ENCODE results near the gene SNX22. TPM values are rescaled to one million over a fixed set of nuclear protein-coding genes. Genes with fewer than 3 reads are reported as not detected.

SNX22 gene
- total and polyA plus RNA-seq, 9 of the 15 experiments (the other 6 are each of a cell fraction or from before 2014, with no cell fraction given): 0.91 to 3.0 (median 2.0) TPM

DNA sequence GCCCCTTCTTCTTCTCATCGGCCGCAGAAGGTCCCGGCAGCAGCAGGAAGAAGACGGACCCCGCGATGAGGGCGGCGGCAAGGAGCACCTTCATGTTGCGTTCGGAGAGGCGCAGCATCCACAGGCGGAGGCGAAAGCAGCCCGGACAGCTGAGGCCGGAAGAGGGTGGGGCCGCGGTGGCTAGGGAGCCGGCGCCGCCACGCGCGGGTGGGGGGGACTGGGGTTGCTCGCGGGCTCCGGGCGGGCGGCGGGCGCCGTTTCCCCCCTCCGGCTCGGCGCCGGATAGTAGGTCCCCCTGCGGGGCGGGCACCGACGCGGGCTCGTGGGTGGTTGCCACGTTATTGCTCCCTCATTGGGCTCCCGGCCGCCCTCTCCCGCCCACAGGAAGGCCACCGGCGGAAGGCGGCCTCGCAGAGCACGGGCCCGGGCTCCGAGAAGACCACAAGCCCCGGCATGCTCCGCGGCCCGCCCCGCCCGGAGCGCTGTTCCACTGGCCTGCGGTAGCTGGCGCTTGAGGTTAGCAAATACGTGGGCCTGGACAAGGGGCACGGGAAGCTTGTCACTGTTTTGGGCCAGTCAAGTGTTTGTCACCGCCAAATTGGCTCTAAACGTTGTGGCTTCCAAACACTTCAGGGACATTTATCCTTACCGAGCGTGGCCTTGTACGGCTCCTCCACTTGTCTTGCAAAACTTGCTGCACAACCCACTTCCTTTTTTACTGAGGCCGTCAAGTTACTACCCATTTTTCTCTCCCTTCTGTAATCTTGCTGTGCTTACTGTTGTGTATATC is 11.5 kb downstream of the SNX22 start, which contains the start of gene PPIB (continued):
- TF ChIP-seq, protein P1, sequence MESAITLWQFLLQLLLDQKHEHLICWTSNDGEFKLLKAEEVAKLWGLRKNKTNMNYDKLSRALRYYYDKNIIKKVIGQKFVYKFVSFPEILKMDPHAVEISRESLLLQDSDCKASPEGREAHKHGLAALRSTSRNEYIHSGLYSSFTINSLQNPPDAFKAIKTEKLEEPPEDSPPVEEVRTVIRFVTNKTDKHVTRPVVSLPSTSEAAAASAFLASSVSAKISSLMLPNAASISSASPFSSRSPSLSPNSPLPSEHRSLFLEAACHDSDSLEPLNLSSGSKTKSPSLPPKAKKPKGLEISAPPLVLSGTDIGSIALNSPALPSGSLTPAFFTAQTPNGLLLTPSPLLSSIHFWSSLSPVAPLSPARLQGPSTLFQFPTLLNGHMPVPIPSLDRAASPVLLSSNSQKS (CRISPR knock-in tag; IDR thresholded peaks at IDR 0.05): no peak
- TF ChIP-seq KAT2B (IDR thresholded peaks at IDR 0.05; ENCODE audit: low read depth, low read length) (no peak), MAFG (tag; conservative IDR thresholded peaks at IDR 0.05) (no peak), C11orf30 (IDR thresholded peaks at IDR 0.05; ENCODE audit: low read depth) (0 out of 2 replicates have a peak, but pooled peaks have one; percentile 4), POLR3A (IDR thresholded peaks at IDR 0.05; ENCODE audit: borderline replicate concordance, extremely low read depth, insufficient read depth, insufficient read length) (no peak), BRD9 (IDR thresholded peaks at IDR 0.05; ENCODE audit: low read depth, partially characterized antibody) (peak; percentile 90), ZNF644 (tag; IDR thresholded peaks at IDR 0.05; ENCODE audit: low read depth) (no peak), POLR2G (IDR thresholded peaks at IDR 0.05; ENCODE audit: low read depth, low read length) (peak; percentile 99), MAZ (CRISPR knock-in tag; conservative IDR thresholded peaks at IDR 0.05 in 1 of 2, IDR thresholded peaks at IDR 0.05 in 1 of 2) (peak; percentile 97 to 99), ZNF699 (CRISPR knock-in tag; IDR thresholded peaks at IDR 0.05; ENCODE audit: insufficient replicate concordance) (no peak), RB1 (IDR thresholded peaks at IDR 0.05; ENCODE audit: low read depth) (peak; percentile 86; the same call in 1 of the 2 replicates), BACH1 (tag; IDR thresholded peaks at IDR 0.05) (no peak), ZNF561 (CRISPR knock-in tag; conservative IDR thresholded peaks at IDR 0.05) (no peak), ZNF766 (CRISPR knock-in tag; conservative IDR thresholded peaks at IDR 0.05) (no peak; the same call in 1 of the 2 replicates), ZNF77 (CRISPR knock-in tag; IDR thresholded peaks at IDR 0.05) (no peak), CREB1 (IDR thresholded peaks at IDR 0.05) (peak; percentile 69), CREB1 (CRISPR knock-in tag; IDR thresholded peaks at IDR 0.05) (peak; percentile 78), PRPF4 (IDR thresholded peaks at IDR 0.05; ENCODE audit: insufficient read depth, low read depth, low read length, poor library complexity, severe bottlenecking) (no peak), CBX2 (IDR thresholded peaks at IDR 0.05; ENCODE audit: insufficient read depth, low read length, poor library complexity, severe bottlenecking) (no peak)
- TF ChIP-seq, protein P2, sequence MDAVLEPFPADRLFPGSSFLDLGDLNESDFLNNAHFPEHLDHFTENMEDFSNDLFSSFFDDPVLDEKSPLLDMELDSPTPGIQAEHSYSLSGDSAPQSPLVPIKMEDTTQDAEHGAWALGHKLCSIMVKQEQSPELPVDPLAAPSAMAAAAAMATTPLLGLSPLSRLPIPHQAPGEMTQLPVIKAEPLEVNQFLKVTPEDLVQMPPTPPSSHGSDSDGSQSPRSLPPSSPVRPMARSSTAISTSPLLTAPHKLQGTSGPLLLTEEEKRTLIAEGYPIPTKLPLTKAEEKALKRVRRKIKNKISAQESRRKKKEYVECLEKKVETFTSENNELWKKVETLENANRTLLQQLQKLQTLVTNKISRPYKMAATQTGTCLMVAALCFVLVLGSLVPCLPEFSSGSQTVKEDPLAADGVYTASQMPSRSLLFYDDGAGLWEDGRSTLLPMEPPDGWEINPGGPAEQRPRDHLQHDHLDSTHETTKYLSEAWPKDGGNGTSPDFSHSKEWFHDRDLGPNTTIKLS (IDR thresholded peaks at IDR 0.05; ENCODE audit: borderline replicate concordance, low read depth): peak; percentile 94
- TF ChIP-seq, protein P3, sequence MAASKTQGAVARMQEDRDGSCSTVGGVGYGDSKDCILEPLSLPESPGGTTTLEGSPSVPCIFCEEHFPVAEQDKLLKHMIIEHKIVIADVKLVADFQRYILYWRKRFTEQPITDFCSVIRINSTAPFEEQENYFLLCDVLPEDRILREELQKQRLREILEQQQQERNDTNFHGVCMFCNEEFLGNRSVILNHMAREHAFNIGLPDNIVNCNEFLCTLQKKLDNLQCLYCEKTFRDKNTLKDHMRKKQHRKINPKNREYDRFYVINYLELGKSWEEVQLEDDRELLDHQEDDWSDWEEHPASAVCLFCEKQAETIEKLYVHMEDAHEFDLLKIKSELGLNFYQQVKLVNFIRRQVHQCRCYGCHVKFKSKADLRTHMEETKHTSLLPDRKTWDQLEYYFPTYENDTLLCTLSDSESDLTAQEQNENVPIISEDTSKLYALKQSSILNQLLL (CRISPR knock-in tag; IDR thresholded peaks at IDR 0.05; ENCODE audit: borderline replicate concordance): no peak
- TF ChIP-seq, protein P4, sequence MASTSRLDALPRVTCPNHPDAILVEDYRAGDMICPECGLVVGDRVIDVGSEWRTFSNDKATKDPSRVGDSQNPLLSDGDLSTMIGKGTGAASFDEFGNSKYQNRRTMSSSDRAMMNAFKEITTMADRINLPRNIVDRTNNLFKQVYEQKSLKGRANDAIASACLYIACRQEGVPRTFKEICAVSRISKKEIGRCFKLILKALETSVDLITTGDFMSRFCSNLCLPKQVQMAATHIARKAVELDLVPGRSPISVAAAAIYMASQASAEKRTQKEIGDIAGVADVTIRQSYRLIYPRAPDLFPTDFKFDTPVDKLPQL (IDR thresholded peaks at IDR 0.05; ENCODE audit: extremely low read depth, insufficient read length): no peak

Measured in K562 (cell line).